HG02885 (cell line): ENCODE results near the gene PRKG1.
"Not testable (repeated sequence)": the region's sequence is repeated elsewhere in the genome, so short reads cannot be mapped to it uniquely, and the experiment has no call there.

Experiments used
- ATAC-seq: cut with Tn5 transposase; IDR thresholded peaks from one replicate; pipeline ENCODE4 v1.9.1; 2021; ENCODE audit warnings: mild to moderate bottlenecking; ENCODE audit not compliant: unreplicated experiment, poor library complexity

PRKG1 gene

GRCh38 chr10:51985336-51985735 is 911.0 kb downstream of the PRKG1 start:
- no peak for ATAC-seq

- no peak for ATAC-seq
These were observed 912.2 kb downstream of the PRKG1 start for GRCh38 chr10:51986516-51986915.

DNA sequence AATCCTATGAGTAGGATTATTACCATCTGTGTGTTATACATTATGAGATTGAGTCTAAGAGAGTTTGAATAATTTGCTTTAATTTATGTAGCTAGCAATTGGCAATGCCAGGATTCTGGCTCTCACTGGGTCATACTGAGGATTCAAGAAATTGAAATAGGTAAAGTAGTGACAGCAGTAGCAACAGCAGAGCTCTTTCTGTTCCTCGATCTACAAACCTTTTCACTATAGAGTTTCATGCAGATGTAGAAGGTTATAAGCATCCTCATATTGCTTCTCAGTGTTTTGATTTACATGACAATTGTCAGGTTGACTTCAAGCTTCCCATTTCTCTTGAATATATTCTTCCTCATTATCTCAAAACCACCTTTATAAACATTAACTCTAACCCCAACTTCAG is 919.2 kb downstream of the PRKG1 start:
- ATAC-seq: no peak

- ATAC-seq: no peak
These were observed 924.8 kb downstream of the PRKG1 start for GRCh38 chr10:51999096-51999495.

DNA sequence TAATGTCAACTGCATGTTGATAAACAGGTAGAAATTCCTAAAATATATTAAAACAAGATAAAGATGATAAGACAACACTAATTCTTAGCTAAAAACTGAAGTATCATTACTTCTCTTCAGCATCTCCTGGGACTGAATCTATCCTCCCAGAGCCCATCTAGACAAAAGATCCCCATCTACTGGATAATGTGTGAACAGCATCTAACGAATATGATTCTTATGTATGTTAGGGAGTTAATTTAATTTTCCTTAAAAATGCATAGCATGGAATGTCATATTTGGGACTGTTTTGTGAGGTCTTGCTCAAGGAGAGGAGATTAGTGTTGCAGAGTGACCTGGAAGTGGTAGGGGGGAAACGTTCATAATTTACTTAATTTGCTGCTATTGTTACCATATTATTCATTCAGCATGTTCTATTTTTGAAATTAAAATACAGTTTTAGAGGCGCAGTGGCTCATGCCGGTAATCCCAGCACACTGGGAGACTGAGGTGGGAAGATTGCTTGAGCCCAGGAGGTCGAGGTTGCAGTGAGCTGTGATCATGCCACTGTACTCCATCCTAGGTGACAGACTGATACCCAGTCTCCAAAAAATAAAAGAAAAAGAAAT is 930.2 kb downstream of the PRKG1 start:
- peak; percentile 85 for ATAC-seq

- ATAC-seq: no peak
These were observed 932.8 kb downstream of the PRKG1 start for GRCh38 chr10:52007091-52007490.

- no peak for ATAC-seq
These were observed 936.8 kb downstream of the PRKG1 start for GRCh38 chr10:52011118-52011517.

DNA sequence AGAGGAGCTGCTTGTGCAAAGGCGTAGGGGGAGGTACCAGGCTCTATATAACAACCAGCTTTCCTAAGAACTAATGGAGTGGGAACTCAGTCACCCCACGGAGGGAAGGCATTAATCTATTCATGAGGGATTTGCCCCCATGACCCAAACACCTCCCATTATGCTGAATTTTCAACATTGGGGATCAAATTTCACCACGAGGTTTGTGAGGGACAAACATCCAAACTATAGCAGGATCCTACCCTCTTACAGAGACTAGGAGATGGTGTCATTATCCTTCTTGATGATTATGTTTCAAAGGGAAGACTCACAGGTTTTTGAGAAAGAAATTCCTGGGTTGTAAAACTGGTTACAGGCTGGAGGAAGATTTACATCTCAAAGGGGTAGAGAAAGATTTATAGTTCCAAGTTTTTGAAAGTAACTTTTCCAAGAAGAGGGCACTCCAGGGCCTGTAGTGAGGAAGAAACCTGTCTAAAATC is 944.8 kb downstream of the PRKG1 start:
- ATAC-seq: no peak

GRCh38 chr10:52019656-52020055 is 945.4 kb downstream of the PRKG1 start:
- no peak for ATAC-seq

DNA sequence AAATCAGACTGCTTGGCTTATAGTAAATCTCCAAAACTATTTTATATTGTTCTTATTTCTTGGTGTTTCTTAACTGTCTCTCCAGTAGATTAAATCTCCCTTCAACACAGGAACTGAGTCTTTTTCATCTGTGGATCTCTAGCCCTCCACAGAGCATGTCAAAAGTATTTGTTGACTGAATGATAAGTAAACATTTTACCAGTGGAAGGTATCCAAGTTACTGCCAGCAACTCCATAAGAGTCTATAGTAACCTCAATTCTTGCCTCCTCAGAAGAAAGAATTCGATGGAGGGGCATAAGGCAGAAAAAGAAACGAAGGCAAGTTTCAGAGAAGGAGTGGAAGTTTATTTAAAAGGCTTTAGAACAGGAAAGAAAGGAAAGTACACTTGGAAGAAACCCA is 945.9 kb downstream of the PRKG1 start:
- ATAC-seq: no peak

- no peak for ATAC-seq
These were observed 946.4 kb downstream of the PRKG1 start for GRCh38 chr10:52020702-52021101.

GRCh38 chr10:52027055-52027705 is 952.9 kb downstream of the PRKG1 start:
- no peak for ATAC-seq

GRCh38 chr10:52028523-52028858 is 954.2 kb downstream of the PRKG1 start:
- ATAC-seq: no peak

GRCh38 chr10:52029628-52030027 is 955.3 kb downstream of the PRKG1 start:
- ATAC-seq: no peak

GRCh38 chr10:52030051-52030790 is 955.9 kb downstream of the PRKG1 start:
- ATAC-seq: no peak

DNA sequence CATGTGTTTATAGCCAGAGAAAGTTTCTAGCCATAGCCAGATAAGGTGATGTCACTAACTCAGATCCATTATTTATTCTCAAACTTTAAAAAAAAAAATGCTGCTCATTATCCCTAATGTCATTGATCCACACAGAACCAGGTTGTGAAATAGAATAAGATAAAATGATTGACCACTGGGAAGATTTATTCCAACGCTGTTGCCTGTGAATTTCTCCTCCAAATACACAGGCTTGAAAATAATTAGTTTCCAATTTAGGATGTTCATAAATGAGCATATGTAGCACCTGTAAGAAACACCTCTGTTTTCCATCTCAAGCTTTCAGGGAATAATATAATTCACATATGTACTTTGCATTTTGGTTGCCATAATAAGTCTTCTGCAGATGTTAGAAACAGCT is 956.7 kb downstream of the PRKG1 start:
- no peak for ATAC-seq

GRCh38 chr10:52031771-52032170 is 957.5 kb downstream of the PRKG1 start:
- no peak for ATAC-seq

DNA sequence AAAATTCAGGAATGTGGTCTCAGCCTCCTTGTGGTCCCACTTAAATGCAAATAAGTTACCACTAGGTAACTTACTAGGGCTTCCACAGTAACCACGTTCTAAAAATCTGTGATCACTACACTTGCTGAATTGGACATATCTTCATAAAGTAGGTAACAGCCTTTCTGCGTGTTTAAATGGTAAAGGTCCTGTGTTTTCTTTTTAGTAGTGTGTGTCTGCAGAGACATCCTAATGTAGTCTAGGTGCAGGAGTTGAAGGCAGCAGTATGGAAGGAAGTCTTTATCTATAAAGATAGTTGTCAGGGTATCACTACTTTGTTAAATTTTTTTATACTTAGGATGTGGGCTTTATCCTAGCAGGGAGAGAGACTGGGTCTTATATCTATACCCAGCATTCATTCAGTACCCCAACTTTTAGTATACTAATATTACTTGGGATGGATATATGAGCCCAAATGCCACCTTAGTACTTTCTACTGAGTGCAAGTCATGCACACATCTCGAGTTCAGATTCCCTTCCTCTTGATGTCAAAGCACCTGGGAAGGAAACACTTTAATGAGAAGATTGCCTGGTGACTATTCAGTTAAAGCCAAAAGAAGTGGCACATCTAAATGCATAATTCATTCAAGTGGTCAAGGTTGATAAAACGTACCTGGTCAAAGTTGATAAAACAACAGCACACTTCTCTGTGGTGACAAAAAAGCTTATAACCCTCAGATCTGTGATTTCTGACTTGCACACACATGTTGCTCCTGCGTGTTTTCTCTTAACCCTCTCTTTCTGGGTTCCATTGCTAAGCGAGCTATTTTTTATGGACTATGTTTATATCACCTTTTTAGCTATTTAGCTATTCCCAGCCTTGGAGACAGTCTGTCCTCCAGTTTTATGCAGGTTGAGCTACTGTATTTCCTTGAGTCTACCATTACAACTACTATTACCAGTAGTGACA is 958.7 kb downstream of the PRKG1 start:
- no peak for ATAC-seq

GRCh38 chr10:52039002-52039793 is 964.9 kb downstream of the PRKG1 start:
- not testable (repeated sequence) for ATAC-seq

GRCh38 chr10:52040486-52040885 is 966.2 kb downstream of the PRKG1 start:
- ATAC-seq: no peak
